ENCODE results near the gene TERB1. TPM values are rescaled to one million over a fixed set of nuclear protein-coding genes. Genes with fewer than 3 reads are reported as not detected.

TERB1 gene
- total and polyA plus RNA-seq, 2 of the 13 experiments (the other 11 are each of a cell fraction or from before 2014, with no cell fraction given), result not detected

DNA sequence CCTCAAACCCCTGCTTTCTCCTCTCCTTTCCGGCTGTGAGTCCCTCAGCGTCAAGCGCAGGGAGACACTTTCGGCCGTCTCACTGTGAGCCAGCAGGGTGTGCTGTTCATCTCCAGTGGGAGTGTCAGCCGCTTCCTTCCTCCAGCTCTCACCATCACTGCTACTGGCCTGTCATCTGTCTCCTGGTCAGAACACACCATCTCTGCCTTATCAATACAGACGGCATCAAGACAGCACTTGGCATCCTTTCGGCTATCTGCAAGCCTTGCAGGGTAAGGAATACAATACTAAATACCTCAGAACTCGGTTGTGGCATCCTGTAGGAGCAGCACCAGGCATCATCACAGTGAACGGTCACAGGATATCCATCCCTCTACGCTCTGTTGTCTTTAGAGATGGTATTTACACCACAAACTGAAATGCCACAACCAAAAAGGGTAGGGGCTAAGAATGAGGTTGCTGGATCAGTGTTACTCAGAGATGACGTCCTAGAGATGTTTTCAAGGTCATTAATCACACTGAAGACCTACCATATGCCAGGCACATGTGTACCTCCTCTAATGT lies 84.2 kb downstream of the TERB1 start (continued):
- TF ChIP-seq SP2 (CRISPR knock-in tag; IDR thresholded peaks at IDR 0.05) (no peak), HCFC1 (IDR thresholded peaks at IDR 0.05; ENCODE audit: low read depth, low read length) (no peak), STAG1 (CRISPR knock-in tag; IDR thresholded peaks at IDR 0.05) (peak; percentile 70), ZNF567 (CRISPR knock-in tag; IDR thresholded peaks at IDR 0.05; ENCODE audit: borderline replicate concordance) (no peak), MEIS2 (CRISPR knock-in tag; IDR thresholded peaks at IDR 0.05) (0 out of 2 replicates have a peak, but pooled peaks have one; percentile 47), YEATS2 (CRISPR knock-in tag; IDR thresholded peaks at IDR 0.05; ENCODE audit: borderline replicate concordance) (no peak), RBM22 (optimal IDR thresholded peaks at IDR 0.05; ENCODE audit: low read length) (peak; percentile 83), SNAPC2 (CRISPR knock-in tag; IDR thresholded peaks at IDR 0.05) (no peak), MIXL1 (CRISPR knock-in tag; IDR thresholded peaks at IDR 0.05) (no peak), ETS1 (CRISPR knock-in tag; IDR thresholded peaks at IDR 0.05) (no peak), AKAP8 (CRISPR knock-in tag; IDR thresholded peaks at IDR 0.05) (0 out of 2 replicates have a peak, but pooled peaks have one; percentile 25), ZNF362 (CRISPR knock-in tag; IDR thresholded peaks at IDR 0.05; ENCODE audit: borderline replicate concordance) (no peak), ZBTB20 (CRISPR knock-in tag; IDR thresholded peaks at IDR 0.05; ENCODE audit: borderline replicate concordance, low read depth) (no peak), SCMH1 (CRISPR knock-in tag; IDR thresholded peaks at IDR 0.05; ENCODE audit: borderline replicate concordance) (no peak), IKZF1 (IDR thresholded peaks at IDR 0.05) (no peak), NCOA2 (CRISPR knock-in tag; IDR thresholded peaks at IDR 0.05) (no peak), ZNF33A (CRISPR knock-in tag; IDR thresholded peaks at IDR 0.05; ENCODE audit: borderline replicate concordance) (no peak), HNF4A (CRISPR knock-in tag; IDR thresholded peaks at IDR 0.05) (no peak), ZBTB14 (CRISPR knock-in tag; IDR thresholded peaks at IDR 0.05) (no peak), ZNF230 (CRISPR knock-in tag; IDR thresholded peaks at IDR 0.05) (no peak)
- TF ChIP-seq, protein P1, sequence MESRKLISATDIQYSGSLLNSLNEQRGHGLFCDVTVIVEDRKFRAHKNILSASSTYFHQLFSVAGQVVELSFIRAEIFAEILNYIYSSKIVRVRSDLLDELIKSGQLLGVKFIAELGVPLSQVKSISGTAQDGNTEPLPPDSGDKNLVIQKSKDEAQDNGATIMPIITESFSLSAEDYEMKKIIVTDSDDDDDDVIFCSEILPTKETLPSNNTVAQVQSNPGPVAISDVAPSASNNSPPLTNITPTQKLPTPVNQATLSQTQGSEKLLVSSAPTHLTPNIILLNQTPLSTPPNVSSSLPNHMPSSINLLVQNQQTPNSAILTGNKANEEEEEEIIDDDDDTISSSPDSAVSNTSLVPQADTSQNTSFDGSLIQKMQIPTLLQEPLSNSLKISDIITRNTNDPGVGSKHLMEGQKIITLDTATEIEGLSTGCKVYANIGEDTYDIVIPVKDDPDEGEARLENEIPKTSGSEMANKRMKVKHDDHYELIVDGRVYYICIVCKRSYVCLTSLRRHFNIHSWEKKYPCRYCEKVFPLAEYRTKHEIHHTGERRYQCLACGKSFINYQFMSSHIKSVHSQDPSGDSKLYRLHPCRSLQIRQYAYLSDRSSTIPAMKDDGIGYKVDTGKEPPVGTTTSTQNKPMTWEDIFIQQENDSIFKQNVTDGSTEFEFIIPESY (CRISPR knock-in tag; IDR thresholded peaks at IDR 0.05), result peak; percentile 88
- TF ChIP-seq, protein P2, sequence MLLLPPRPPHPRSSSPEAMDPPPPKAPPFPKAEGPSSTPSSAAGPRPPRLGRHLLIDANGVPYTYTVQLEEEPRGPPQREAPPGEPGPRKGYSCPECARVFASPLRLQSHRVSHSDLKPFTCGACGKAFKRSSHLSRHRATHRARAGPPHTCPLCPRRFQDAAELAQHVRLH (CRISPR knock-in tag; IDR thresholded peaks at IDR 0.05; ENCODE audit: borderline replicate concordance, low read depth), result no peak
- TF ChIP-seq, protein P3, sequence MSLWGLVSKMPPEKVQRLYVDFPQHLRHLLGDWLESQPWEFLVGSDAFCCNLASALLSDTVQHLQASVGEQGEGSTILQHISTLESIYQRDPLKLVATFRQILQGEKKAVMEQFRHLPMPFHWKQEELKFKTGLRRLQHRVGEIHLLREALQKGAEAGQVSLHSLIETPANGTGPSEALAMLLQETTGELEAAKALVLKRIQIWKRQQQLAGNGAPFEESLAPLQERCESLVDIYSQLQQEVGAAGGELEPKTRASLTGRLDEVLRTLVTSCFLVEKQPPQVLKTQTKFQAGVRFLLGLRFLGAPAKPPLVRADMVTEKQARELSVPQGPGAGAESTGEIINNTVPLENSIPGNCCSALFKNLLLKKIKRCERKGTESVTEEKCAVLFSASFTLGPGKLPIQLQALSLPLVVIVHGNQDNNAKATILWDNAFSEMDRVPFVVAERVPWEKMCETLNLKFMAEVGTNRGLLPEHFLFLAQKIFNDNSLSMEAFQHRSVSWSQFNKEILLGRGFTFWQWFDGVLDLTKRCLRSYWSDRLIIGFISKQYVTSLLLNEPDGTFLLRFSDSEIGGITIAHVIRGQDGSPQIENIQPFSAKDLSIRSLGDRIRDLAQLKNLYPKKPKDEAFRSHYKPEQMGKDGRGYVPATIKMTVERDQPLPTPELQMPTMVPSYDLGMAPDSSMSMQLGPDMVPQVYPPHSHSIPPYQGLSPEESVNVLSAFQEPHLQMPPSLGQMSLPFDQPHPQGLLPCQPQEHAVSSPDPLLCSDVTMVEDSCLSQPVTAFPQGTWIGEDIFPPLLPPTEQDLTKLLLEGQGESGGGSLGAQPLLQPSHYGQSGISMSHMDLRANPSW (CRISPR knock-in tag; IDR thresholded peaks at IDR 0.05; ENCODE audit: borderline replicate concordance), result no peak
